DND-41 (cell line): Measurements from ENCODE around the gene CENPC.
"Not testable (repeated sequence)": the region's sequence is repeated elsewhere in the genome, so short reads cannot be mapped to it uniquely, and the experiment has no call there.

Experiments
- ATAC-seq: fragments of 200-7000 bp; cut with Tn5 transposase; 3 replicates; pipeline ENCODE4 v1.9.1; 2021; ENCODE audit warnings: low read depth; ENCODE audit not compliant: insufficient read depth
- DNase-seq: peaks from one replicate; pipeline ENCODE4 v3.0.0-alpha.2; 2020
- H2AFZ ChIP-seq: 2 replicates; pipeline ENCODE4 v1.6.0; 2012; ENCODE audit warnings: low read depth, low read length
- H3K27ac ChIP-seq: 2 replicates; pipeline ENCODE4 v1.5.1; 2012; ENCODE audit warnings: low read length, inconsistent platforms
- H3K27me3 ChIP-seq: fragments of 200-600 bp; sonication (generic); 2 replicates; pipeline ENCODE4 v1.6.0; 2012; ENCODE audit warnings: low read length, mild to moderate bottlenecking, inconsistent platforms; ENCODE audit not compliant: insufficient read depth, poor library complexity
- H3K36me3 ChIP-seq: 2 replicates; pipeline ENCODE4 v1.5.1; 2012; ENCODE audit warnings: low read length, inconsistent platforms; ENCODE audit not compliant: insufficient read depth
- H3K4me1 ChIP-seq: 2 replicates; pipeline ENCODE4 v1.5.1; 2012; ENCODE audit warnings: mild to moderate bottlenecking, low read length; ENCODE audit not compliant: insufficient read depth
- H3K4me2 ChIP-seq: 2 replicates; pipeline ENCODE4 v1.6.0; 2012; ENCODE audit warnings: mild to moderate bottlenecking, moderate library complexity, low read length, inconsistent platforms; ENCODE audit not compliant: insufficient read depth
- H3K4me3 ChIP-seq, 2 experiments: fragments of 200-600 bp in 1 of 2; shearing (Covaris generic) in 1 of 2; 2 replicates each; pipeline ENCODE4 v1.5.1; 2012 to 2016; ENCODE audit warnings: inconsistent platforms in 2 of 2, low read length in 2 of 2, mild to moderate bottlenecking in 2 of 2, low read depth in 1 of 2, moderate library complexity in 1 of 2
- H3K79me2 ChIP-seq: 2 replicates; pipeline ENCODE4 v1.6.0; 2012; ENCODE audit warnings: low read length, inconsistent platforms; ENCODE audit not compliant: insufficient read depth
- H3K9ac ChIP-seq: 2 replicates; pipeline ENCODE4 v1.6.0; 2012; ENCODE audit warnings: low read depth, mild to moderate bottlenecking, inconsistent platforms, low read length, moderate library complexity
- H3K9me3 ChIP-seq: 2 replicates; pipeline ENCODE4 v1.5.1; 2012; ENCODE audit warnings: low read length, moderate library complexity, mild to moderate bottlenecking, inconsistent platforms; ENCODE audit not compliant: insufficient read depth, severe bottlenecking
- H4K20me1 ChIP-seq: 2 replicates; pipeline ENCODE4 v1.6.0; 2012; ENCODE audit warnings: low read length; ENCODE audit not compliant: insufficient read depth
- EZH2 ChIP-seq: IDR thresholded peaks from 3 replicates; pipeline ENCODE4 v1.6.1; 2012; ENCODE audit warnings: borderline replicate concordance, low read depth, mild to moderate bottlenecking, moderate library complexity, low read length, inconsistent platforms; ENCODE audit not compliant: severe bottlenecking
- TF ChIP-seq, protein P1 (sequence below): IDR thresholded peaks from 2 replicates; pipeline ENCODE4 v1.5.1; 2012; ENCODE audit warnings: borderline replicate concordance, low read length, moderate library complexity, mild to moderate bottlenecking; ENCODE audit not compliant: poor library complexity, severe bottlenecking; ENCODE audit errors: extremely low read depth

CENPC gene

DNA sequence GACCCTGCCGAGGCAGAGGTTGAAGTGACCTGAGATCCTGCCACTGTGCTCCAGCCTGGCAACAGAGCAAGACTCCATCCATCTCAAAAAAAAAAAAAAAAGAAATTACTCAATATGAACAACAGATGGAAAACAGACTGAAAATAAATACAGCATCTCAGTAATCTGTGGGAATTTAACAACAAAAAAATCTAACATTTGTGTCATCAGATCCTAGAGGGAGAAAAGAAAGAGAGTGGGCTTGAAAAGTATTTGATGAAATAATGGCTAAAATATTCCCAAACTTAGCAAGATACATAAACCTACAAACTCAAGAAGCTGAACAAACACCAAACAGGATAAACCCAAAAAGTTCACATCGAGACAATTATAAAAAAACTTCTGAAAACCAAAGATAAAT is 84.7 kb downstream of the CENPC start:
- H3K36me3 ChIP-seq: peaks cover 20% of the 10 kb centered on the region
- H3K9ac ChIP-seq: no peak overlapping the region
- H3K79me2 ChIP-seq: no peaks in the 10 kb centered on the region
- H4K20me1 ChIP-seq: no peaks in the 10 kb centered on the region
- no peaks in the 10 kb centered on the region for H3K9me3 ChIP-seq
- ATAC-seq (no peak), DNase-seq (no peak)
- H3K4me2 ChIP-seq: no peak overlapping the region
- no peak overlapping the region for H3K4me3 ChIP-seq
- TF ChIP-seq EZH2: no peak
- TF ChIP-seq, protein P1, sequence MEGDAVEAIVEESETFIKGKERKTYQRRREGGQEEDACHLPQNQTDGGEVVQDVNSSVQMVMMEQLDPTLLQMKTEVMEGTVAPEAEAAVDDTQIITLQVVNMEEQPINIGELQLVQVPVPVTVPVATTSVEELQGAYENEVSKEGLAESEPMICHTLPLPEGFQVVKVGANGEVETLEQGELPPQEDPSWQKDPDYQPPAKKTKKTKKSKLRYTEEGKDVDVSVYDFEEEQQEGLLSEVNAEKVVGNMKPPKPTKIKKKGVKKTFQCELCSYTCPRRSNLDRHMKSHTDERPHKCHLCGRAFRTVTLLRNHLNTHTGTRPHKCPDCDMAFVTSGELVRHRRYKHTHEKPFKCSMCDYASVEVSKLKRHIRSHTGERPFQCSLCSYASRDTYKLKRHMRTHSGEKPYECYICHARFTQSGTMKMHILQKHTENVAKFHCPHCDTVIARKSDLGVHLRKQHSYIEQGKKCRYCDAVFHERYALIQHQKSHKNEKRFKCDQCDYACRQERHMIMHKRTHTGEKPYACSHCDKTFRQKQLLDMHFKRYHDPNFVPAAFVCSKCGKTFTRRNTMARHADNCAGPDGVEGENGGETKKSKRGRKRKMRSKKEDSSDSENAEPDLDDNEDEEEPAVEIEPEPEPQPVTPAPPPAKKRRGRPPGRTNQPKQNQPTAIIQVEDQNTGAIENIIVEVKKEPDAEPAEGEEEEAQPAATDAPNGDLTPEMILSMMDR: no peak
- no peak overlapping the region for H3K27ac ChIP-seq
- H3K4me1 ChIP-seq: no peaks in the 10 kb centered on the region
- H3K27me3 ChIP-seq: no peaks in the 10 kb centered on the region
- no peak overlapping the region for H2AFZ ChIP-seq

DNA sequence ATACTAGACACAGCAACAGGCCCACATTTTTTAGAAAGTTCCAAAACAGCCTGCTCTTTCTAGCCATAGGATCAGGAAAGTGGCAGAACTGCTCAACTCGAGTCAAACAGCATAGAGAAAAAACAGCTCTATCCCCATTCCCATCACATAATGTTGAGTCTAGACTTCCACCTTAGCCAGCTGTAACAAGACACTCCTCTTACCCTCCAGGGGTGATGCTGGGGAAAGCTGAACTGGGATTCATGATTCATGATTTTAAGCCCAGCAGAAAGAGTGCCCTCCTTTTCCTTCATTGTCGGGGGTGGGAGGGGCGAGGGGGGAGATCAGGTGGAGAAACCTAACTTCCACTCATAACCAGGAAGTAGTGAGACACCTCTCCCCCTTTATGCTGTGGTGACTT is 86.1 kb downstream of the CENPC start:
- ATAC-seq: no peak
- H3K4me2 ChIP-seq: no peak overlapping the region
- no peaks in the 10 kb centered on the region for H3K9me3 ChIP-seq
- no peak overlapping the region for H3K9ac ChIP-seq
- no peak overlapping the region for H3K27ac ChIP-seq
- DNase-seq: no peak
- H3K79me2 ChIP-seq: no peaks in the 10 kb centered on the region
- H4K20me1 ChIP-seq: no peaks in the 10 kb centered on the region
- H3K36me3 ChIP-seq: peaks cover 25% of the 10 kb centered on the region
- TF ChIP-seq, protein P1: no peak
- TF ChIP-seq EZH2: no peak
- H3K4me3 ChIP-seq: no peak overlapping the region
- H3K4me1 ChIP-seq: no peaks in the 10 kb centered on the region
- no peak overlapping the region for H2AFZ ChIP-seq
- H3K27me3 ChIP-seq: no peaks in the 10 kb centered on the region

DNA sequence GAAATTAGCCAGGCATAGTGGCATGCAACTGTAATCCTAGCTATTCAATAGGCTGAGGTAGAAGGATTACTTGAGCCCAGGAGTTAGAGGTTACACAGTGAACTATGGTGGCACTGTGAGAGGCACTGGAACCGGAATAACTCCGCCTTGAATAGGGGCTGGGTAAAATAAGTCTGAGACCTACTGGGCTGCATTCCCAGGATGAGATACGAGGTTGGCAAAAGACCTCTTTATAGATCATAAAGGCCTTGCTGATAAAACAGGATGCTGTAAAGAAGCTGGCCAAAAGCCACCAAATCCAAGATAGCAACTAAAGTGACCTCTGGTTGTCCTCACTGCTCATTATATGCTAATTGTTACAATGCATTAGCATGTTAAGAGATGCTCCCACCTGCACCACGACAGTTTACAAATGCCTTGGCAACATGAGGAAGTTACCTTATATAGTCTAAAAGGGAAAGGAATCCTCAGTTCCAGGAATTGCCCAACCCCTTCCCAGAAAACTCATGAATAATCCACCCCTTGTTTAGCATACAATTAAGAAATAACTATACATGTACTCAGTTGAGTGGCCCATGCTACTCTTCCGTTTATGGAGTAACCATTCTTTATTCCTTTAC is 88.6 kb downstream of the CENPC start:
- Histone ChIP-seq H3K9me3 (no peaks in the 10 kb centered on the region), H2AFZ (no peak overlapping the region), H3K36me3 (peaks cover 30% of the 10 kb centered on the region), H4K20me1 (no peaks in the 10 kb centered on the region), H3K79me2 (no peaks in the 10 kb centered on the region), H3K4me1 (no peaks in the 10 kb centered on the region), H3K9ac (no peak overlapping the region), H3K27ac (no peak overlapping the region), H3K27me3 (no peaks in the 10 kb centered on the region), H3K4me3 (no peak overlapping the region), H3K4me2 (no peak overlapping the region)
- no peak for TF ChIP-seq EZH2
- TF ChIP-seq, protein P1: no peak
- DNase-seq (no peak), ATAC-seq (no peak)

DNA sequence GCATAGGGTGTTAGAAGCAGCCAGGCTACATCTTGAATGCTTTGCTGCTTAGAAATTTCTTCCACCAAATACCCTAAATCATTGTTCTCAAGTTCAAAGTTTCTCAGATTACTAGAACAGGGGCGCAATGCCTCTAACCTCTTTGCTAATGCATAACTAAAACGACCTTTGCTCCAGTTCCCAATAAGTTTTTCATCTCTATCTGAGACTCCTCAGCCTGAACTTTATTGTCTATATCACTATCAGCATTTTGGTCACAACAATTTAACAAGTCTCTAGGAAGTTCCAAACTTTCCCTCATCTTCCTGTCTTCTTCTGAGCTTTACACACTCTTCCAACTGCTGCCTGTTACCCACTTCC is 92.5 kb downstream of the CENPC start:
- H3K9ac ChIP-seq, H3K4me2 ChIP-seq, H3K79me2 ChIP-seq: not testable (repeated sequence)

More for the DNA sequence above, 92.5 kb downstream of the CENPC start:
- not testable (repeated sequence) for DNase-seq, H3K4me1 ChIP-seq, ATAC-seq, H2AFZ ChIP-seq, H3K4me3 ChIP-seq, H3K27ac ChIP-seq, H3K27me3 ChIP-seq, H3K9me3 ChIP-seq, H4K20me1 ChIP-seq
- H3K36me3 ChIP-seq: peaks cover 15% of the 10 kb centered on the region
